ENCODE measurements around the gene RABL6. TPM values are rescaled to one million over a fixed set of nuclear protein-coding genes. Genes with fewer than 3 reads are reported as not detected.
"Not testable (repeated sequence)": the region's sequence is repeated elsewhere in the genome, so short reads cannot be mapped to it uniquely, and the experiment has no call there.

RABL6 gene
- total and polyA plus RNA-seq, 4 donors = 31.3 to 76.1 (median 49.6) TPM

GRCh38 chr9:136882947-136883283 is 75.2 kb downstream of the RABL6 start:
- ATAC-seq (ENCODE audit: low FRiP score); H3K4me3 ChIP-seq (ENCODE audit: low read length in 2 of 2); DNase-seq; H3K27ac ChIP-seq (ENCODE audit: low read depth in 1 of 2, low read length in 2 of 2); H3K27me3 ChIP-seq (ENCODE audit: control insufficient read depth in 1 of 2, insufficient read depth in 2 of 2, low read length in 1 of 2); H3K4me1 ChIP-seq (ENCODE audit: control insufficient read depth in 1 of 2, insufficient read depth in 2 of 2, low read length in 2 of 2); H3K36me3 ChIP-seq (ENCODE audit: control insufficient read depth in 1 of 2, insufficient read depth in 2 of 2, low read length in 1 of 2); H3K9me3 ChIP-seq (ENCODE audit: control insufficient read depth, low read length): not testable (repeated sequence)
- WGBS, 2 donors = 86 to 89% methylated on average over 9 of the region's 9 CpGs
- intact Hi-C loops (cut with DNase I) = loop anchor here (10.0 kb wide), 1 partner anchor 62 kb away; the partner anchor contains the start of genes C8G (in 2 of the 2) and FBXW5 (in 2 of the 2)

- not testable (repeated sequence) for ATAC-seq (ENCODE audit: low FRiP score); H3K27ac ChIP-seq (ENCODE audit: low read depth in 1 of 2, low read length in 2 of 2); H3K36me3 ChIP-seq (ENCODE audit: control insufficient read depth in 1 of 2, insufficient read depth in 2 of 2, low read length in 1 of 2); H3K9me3 ChIP-seq (ENCODE audit: control insufficient read depth, low read length); H3K4me3 ChIP-seq (ENCODE audit: low read length in 2 of 2); H3K4me1 ChIP-seq (ENCODE audit: control insufficient read depth in 1 of 2, insufficient read depth in 2 of 2, low read length in 2 of 2); H3K27me3 ChIP-seq (ENCODE audit: control insufficient read depth in 1 of 2, insufficient read depth in 2 of 2, low read length in 1 of 2); DNase-seq
- intact Hi-C loops (cut with DNase I) = loop anchor here (10.0 kb wide), 1 partner anchor 61 kb away; the partner anchor contains the start of genes C8G (in 2 of the 2) and FBXW5 (in 2 of the 2)
- 89 to 92% methylated on average over 10 of the region's 10 CpGs for WGBS, 2 donors
Measured at GRCh38 chr9:136883670-136884069, 75.9 kb downstream of the RABL6 start.

DNA sequence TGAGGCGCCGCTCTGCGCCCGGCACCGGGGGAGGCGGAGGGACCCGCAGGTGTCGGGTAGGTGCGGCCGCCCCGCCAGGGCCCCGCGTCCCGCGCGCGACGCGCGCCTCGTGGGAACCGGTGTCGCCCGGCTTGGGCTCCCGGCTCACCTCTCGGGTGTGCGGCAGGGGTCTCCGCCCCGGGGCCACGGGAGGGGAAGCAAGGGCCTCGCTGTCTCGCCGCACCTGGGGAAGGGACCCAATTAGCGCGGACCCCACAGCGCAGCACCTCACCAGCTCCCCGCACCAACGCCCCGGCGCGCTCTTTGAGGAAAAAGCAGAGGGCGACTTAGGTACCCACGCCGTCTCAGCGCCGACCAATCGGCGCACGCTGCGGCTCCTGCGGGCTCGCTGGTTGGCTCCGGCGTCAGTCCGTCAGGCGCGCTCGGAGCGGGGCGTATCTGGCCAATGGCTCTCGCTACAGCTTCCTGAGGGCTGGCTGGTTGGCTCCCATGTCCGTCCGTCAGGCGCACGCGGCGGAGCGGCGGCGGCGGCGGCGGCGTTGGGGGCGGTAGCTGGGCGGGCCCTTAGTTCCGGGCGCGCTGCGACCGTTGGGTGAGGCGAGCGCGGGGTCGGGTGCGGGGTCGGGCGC is 78.3 kb downstream of the RABL6 start, which contains the start of gene TRAF2:
TSS of gene TRAF2 (plus strand) at position 567 of the 629 bp plus-strand sequence. CDS start 12,225 bp downstream, outside the sequence.
- no peaks in the 10 kb centered on the region for H3K4me1 ChIP-seq (ENCODE audit: control insufficient read depth in 1 of 2, insufficient read depth in 2 of 2, low read length in 2 of 2)
- no peaks in the 10 kb centered on the region for H3K27me3 ChIP-seq (ENCODE audit: control insufficient read depth in 1 of 2, insufficient read depth in 2 of 2, low read length in 1 of 2)
- 0% methylated on average over 37 to 88 of the region's 88 CpGs for WGBS, 2 donors
- peak; percentile 98 for ATAC-seq (ENCODE audit: low FRiP score)
- no peaks in the 10 kb centered on the region for H3K36me3 ChIP-seq (ENCODE audit: control insufficient read depth in 1 of 2, insufficient read depth in 2 of 2, low read length in 1 of 2)
- H3K27ac ChIP-seq (ENCODE audit: low read depth in 1 of 2, low read length in 2 of 2) = no peak within 1 kb of the TSS
- intact Hi-C loops (cut with DNase I) = loop anchor here (2.0 to 10.0 kb wide), 3 partner anchors 37 to 59 kb away; partner anchors contain the start of genes C8G (in 2 of the 2), FBXW5 (in 2 of the 2) and PHPT1 (in 2 of the 2)
- H3K9me3 ChIP-seq (ENCODE audit: control insufficient read depth, low read length) = no peaks in the 10 kb centered on the region
- peak; percentile 99 for DNase-seq
- peak within 1 kb of the TSS; percentile 77 to 82 for H3K4me3 ChIP-seq (ENCODE audit: low read length in 2 of 2)

DNA sequence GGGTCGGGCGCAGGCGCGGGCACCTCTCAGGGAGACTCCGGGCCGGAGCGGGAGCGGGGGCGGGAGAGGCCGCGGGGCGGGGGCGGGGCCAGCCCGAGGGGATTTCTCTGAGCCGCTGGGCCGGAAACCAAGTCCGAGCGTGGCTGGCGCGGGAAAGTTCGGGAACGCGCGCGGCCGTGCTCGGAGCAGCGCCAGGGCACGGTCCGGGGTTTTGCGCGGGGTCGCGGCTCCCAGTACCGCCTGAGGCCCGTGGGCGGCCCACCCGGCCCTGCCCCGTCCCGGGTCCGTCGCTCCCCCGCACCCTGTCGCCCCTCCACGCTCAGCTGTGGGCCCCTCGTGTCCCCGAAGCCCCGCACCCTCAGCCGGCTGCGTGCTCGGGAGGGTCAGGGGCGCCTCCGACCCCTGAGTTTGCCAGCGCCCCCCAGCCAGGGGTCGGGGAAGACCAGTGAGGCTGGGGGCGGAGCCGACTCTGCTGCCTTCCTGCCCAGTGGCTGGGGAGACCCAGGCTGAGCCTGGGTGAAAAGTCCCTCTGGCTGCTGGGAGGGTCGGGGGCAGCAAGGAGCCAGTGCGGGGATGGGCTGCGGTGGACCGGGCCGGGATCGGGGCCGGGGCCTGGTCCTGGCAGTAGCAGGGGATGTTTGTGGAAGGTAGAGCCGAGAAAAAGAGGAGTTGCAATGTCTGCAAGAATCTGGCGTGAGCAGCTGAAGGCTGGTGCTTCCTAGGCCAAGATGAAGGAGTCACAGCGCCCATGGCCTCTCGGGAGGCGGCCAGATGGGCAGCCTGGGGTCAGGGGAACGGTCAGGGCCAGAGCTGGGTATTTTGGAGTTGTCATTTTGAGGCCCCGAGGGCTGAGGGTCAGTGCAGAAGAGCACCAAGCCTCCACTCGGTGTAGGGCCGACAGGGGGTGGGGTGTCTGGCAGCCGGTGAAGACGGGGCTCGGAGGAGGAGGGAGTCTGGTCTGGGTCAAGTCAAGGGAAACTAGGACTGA is 79.2 kb downstream of the RABL6 start:
- intact Hi-C loops (cut with DNase I) = loop anchor here (2.0 to 10.0 kb wide), 3 partner anchors 38 to 58 kb away; partner anchors contain the start of genes C8G (in 2 of the 2), FBXW5 (in 2 of the 2) and PHPT1 (in 2 of the 2)
- peak; percentile 39 for ATAC-seq (ENCODE audit: low FRiP score)
- H3K4me3 ChIP-seq (ENCODE audit: low read length in 2 of 2) = peak overlapping the region; percentile 77 to 82
- no peaks in the 10 kb centered on the region for H3K9me3 ChIP-seq (ENCODE audit: control insufficient read depth, low read length)
- no peaks in the 10 kb centered on the region for H3K36me3 ChIP-seq (ENCODE audit: control insufficient read depth in 1 of 2, insufficient read depth in 2 of 2, low read length in 1 of 2)
- 1% methylated on average over 46 to 76 of the region's 76 CpGs for WGBS, 2 donors
- no peaks in the 10 kb centered on the region for H3K4me1 ChIP-seq (ENCODE audit: control insufficient read depth in 1 of 2, insufficient read depth in 2 of 2, low read length in 2 of 2)
- DNase-seq = no peak
- no peaks in the 10 kb centered on the region for H3K27me3 ChIP-seq (ENCODE audit: control insufficient read depth in 1 of 2, insufficient read depth in 2 of 2, low read length in 1 of 2)
- no peak overlapping the region for H3K27ac ChIP-seq (ENCODE audit: low read depth in 1 of 2, low read length in 2 of 2)

GRCh38 chr9:136888454-136888853 is 80.7 kb downstream of the RABL6 start:
- 90 to 94% methylated on average over 8 of the region's 8 CpGs for WGBS, 2 donors
- ATAC-seq (ENCODE audit: low FRiP score) = no peak

DNA sequence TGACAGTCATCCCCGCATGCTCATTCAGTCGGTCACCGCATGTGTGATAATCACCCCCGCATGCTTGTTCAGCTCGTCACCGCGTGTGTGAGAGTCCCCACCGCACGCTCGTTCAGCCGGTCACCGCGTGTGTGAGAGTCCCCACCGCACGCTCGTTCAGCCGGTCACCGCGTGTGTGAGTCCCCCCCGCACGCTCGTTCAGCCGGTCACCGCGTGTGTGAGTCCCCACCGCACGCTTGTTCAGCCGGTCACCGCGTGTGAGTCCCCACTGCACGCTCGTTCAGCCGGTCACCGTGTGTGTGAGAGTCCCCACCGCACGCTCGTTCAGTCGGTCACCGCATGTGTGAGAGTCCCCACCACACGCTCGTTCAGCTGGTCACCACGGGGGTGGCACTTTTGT is 82.1 kb downstream of the RABL6 start:
- Histone ChIP-seq H3K27ac (ENCODE audit: low read depth in 1 of 2, low read length in 2 of 2) (no peak overlapping the region), H3K27me3 (ENCODE audit: control insufficient read depth in 1 of 2, insufficient read depth in 2 of 2, low read length in 1 of 2) (no peaks in the 10 kb centered on the region), H3K4me3 (ENCODE audit: low read length in 2 of 2) (no peak overlapping the region), H3K9me3 (ENCODE audit: control insufficient read depth, low read length) (no peaks in the 10 kb centered on the region), H3K4me1 (ENCODE audit: control insufficient read depth in 1 of 2, insufficient read depth in 2 of 2, low read length in 2 of 2) (no peaks in the 10 kb centered on the region), H3K36me3 (ENCODE audit: control insufficient read depth in 1 of 2, insufficient read depth in 2 of 2, low read length in 1 of 2) (no peaks in the 10 kb centered on the region)
- WGBS, 2 donors = 94 to 96% methylated on average over 42 of the region's 42 CpGs
- ATAC-seq (ENCODE audit: low FRiP score) (no peak), DNase-seq (no peak)
- intact Hi-C loops (cut with DNase I) = loop anchor here (5.0 to 10.0 kb wide), 2 partner anchors 43 to 55 kb away; partner anchors contain the start of genes C8G (in 2 of the 2), FBXW5 (in 2 of the 2) and PHPT1 (in 1 of the 2)

More at GRCh38 chr9:136888454-136888853, 80.7 kb downstream of the RABL6 start:
- Histone ChIP-seq H3K4me3 (ENCODE audit: low read length in 2 of 2) (no peak overlapping the region), H3K27me3 (ENCODE audit: control insufficient read depth in 1 of 2, insufficient read depth in 2 of 2, low read length in 1 of 2) (no peaks in the 10 kb centered on the region), H3K4me1 (ENCODE audit: control insufficient read depth in 1 of 2, insufficient read depth in 2 of 2, low read length in 2 of 2) (no peaks in the 10 kb centered on the region), H3K27ac (ENCODE audit: low read depth in 1 of 2, low read length in 2 of 2) (no peak overlapping the region), H3K36me3 (ENCODE audit: control insufficient read depth in 1 of 2, insufficient read depth in 2 of 2, low read length in 1 of 2) (no peaks in the 10 kb centered on the region), H3K9me3 (ENCODE audit: control insufficient read depth, low read length) (no peaks in the 10 kb centered on the region)
- intact Hi-C loops (cut with DNase I) = loop anchor here (5.0 to 10.0 kb wide), 2 partner anchors 41 to 56 kb away; partner anchors contain the start of genes C8G (in 2 of the 2), FBXW5 (in 2 of the 2) and PHPT1 (in 1 of the 2)
- no peak for DNase-seq

DNA sequence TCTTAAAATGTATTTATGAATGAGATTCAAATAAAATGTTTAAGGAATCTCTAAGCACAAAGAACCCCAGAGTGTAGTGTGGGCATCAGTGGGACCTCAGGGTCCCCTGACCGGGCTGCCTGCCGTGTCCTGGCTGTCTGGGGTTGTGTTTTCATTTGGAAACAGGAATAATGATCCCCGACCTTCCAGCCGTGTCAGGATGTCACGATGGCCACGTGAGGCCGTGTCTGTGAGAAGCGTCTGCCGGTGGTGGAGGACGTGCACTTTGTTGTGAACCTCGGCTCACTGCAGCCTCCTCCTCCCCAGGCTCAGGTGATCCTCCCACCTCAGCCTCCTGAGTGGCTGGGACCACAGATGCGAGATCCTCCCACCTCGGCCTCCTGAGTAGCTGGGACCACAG is 82.9 kb downstream of the RABL6 start:
- no peak for DNase-seq
- H3K9me3 ChIP-seq (ENCODE audit: control insufficient read depth, low read length) = no peaks in the 10 kb centered on the region
- H3K27me3 ChIP-seq (ENCODE audit: control insufficient read depth in 1 of 2, insufficient read depth in 2 of 2, low read length in 1 of 2) = no peaks in the 10 kb centered on the region
- intact Hi-C loops (cut with DNase I) = no loop called here
- H3K4me3 ChIP-seq (ENCODE audit: low read length in 2 of 2) = no peak overlapping the region
- H3K27ac ChIP-seq (ENCODE audit: low read depth in 1 of 2, low read length in 2 of 2) = no peak overlapping the region
- ATAC-seq (ENCODE audit: low FRiP score) = no peak
- H3K36me3 ChIP-seq (ENCODE audit: control insufficient read depth in 1 of 2, insufficient read depth in 2 of 2, low read length in 1 of 2) = no peaks in the 10 kb centered on the region
- WGBS, 2 donors = 85 to 86% methylated on average over 13 of the region's 13 CpGs
- no peaks in the 10 kb centered on the region for H3K4me1 ChIP-seq (ENCODE audit: control insufficient read depth in 1 of 2, insufficient read depth in 2 of 2, low read length in 2 of 2)
